ENCODE results near the gene PTEN. TPM values are rescaled to one million over a fixed set of nuclear protein-coding genes. Genes with fewer than 3 reads are reported as not detected.
"Not testable (repeated sequence)": the region's sequence is repeated elsewhere in the genome, so short reads cannot be mapped to it uniquely, and the experiment has no call there.

Gene PTEN
- total and polyA plus RNA-seq, 4 donors: 26.8 to 165 (median 77.0) TPM

GRCh38 chr10:87887548-87888289, 24.3 kb downstream of the PTEN start:
- 95 to 97% methylated on average over 2 of the region's 2 CpGs for whole genome bisulfite sequencing, 2 donors
- Histone ChIP-seq H3K9me3 (ENCODE audit: control insufficient read depth, low read length) (no peaks in the 10 kb centered on the region), H3K36me3 (ENCODE audit: control insufficient read depth in 1 of 2, insufficient read depth in 2 of 2, low read length in 1 of 2) (no peaks in the 10 kb centered on the region), H3K4me3 (ENCODE audit: low read length in 2 of 2) (no peak overlapping the region), H3K27me3 (ENCODE audit: control insufficient read depth in 1 of 2, insufficient read depth in 2 of 2, low read length in 1 of 2) (no peaks in the 10 kb centered on the region), H3K4me1 (ENCODE audit: control insufficient read depth in 1 of 2, insufficient read depth in 2 of 2, low read length in 2 of 2) (peaks cover 2 to 4% of the 10 kb centered on the region in 2 donors), H3K27ac (ENCODE audit: low read depth in 1 of 2, low read length in 2 of 2) (no peak overlapping the region)
- intact Hi-C loops (cut with DNase I): no loop called here
- no peak for ATAC-seq (ENCODE audit: low FRiP score)
- no peak for DNase-seq

- 55 to 63% methylated on average over 1 of the region's 1 CpG for WGBS, 2 donors
- H3K27me3 ChIP-seq (ENCODE audit: control insufficient read depth in 1 of 2, insufficient read depth in 2 of 2, low read length in 1 of 2): no peaks in the 10 kb centered on the region
- DNase-seq: no peak
- ATAC-seq (ENCODE audit: low FRiP score): no peak
- H3K9me3 ChIP-seq (ENCODE audit: control insufficient read depth, low read length): no peaks in the 10 kb centered on the region
- intact Hi-C loops (cut with DNase I): no loop called here
- peak overlapping the region in 1 of 2 donors; percentile 43 for H3K27ac ChIP-seq (ENCODE audit: low read depth in 1 of 2, low read length in 2 of 2)
- peaks cover 2 to 4% of the 10 kb centered on the region in 2 donors for H3K4me1 ChIP-seq (ENCODE audit: control insufficient read depth in 1 of 2, insufficient read depth in 2 of 2, low read length in 2 of 2)
- no peaks in the 10 kb centered on the region for H3K36me3 ChIP-seq (ENCODE audit: control insufficient read depth in 1 of 2, insufficient read depth in 2 of 2, low read length in 1 of 2)
- H3K4me3 ChIP-seq (ENCODE audit: low read length in 2 of 2): no peak overlapping the region
Observed at GRCh38 chr10:87895430-87895829, 32.0 kb downstream of the PTEN start.

GRCh38 chr10:87896216-87896615, 32.8 kb downstream of the PTEN start:
- H3K36me3 ChIP-seq (ENCODE audit: control insufficient read depth in 1 of 2, insufficient read depth in 2 of 2, low read length in 1 of 2): no peaks in the 10 kb centered on the region
- intact Hi-C loops (cut with DNase I): no loop called here
- no peak for DNase-seq
- H3K4me1 ChIP-seq (ENCODE audit: control insufficient read depth in 1 of 2, insufficient read depth in 2 of 2, low read length in 2 of 2): peaks cover 2 to 4% of the 10 kb centered on the region in 2 donors
- 17 to 22% methylated on average over 2 of the region's 2 CpGs for WGBS, 2 donors
- H3K27me3 ChIP-seq (ENCODE audit: control insufficient read depth in 1 of 2, insufficient read depth in 2 of 2, low read length in 1 of 2): no peaks in the 10 kb centered on the region
- peak overlapping the region in 1 of 2 donors; percentile 43 for H3K27ac ChIP-seq (ENCODE audit: low read depth in 1 of 2, low read length in 2 of 2)
- ATAC-seq (ENCODE audit: low FRiP score): no peak
- H3K4me3 ChIP-seq (ENCODE audit: low read length in 2 of 2): no peak overlapping the region
- no peaks in the 10 kb centered on the region for H3K9me3 ChIP-seq (ENCODE audit: control insufficient read depth, low read length)

- ATAC-seq (ENCODE audit: low FRiP score); H3K27me3 ChIP-seq (ENCODE audit: control insufficient read depth in 1 of 2, insufficient read depth in 2 of 2, low read length in 1 of 2); H3K4me1 ChIP-seq (ENCODE audit: control insufficient read depth in 1 of 2, insufficient read depth in 2 of 2, low read length in 2 of 2); DNase-seq; H3K36me3 ChIP-seq (ENCODE audit: control insufficient read depth in 1 of 2, insufficient read depth in 2 of 2, low read length in 1 of 2); intact Hi-C loops (cut with DNase I); H3K27ac ChIP-seq (ENCODE audit: low read depth in 1 of 2, low read length in 2 of 2); H3K4me3 ChIP-seq (ENCODE audit: low read length in 2 of 2); H3K9me3 ChIP-seq (ENCODE audit: control insufficient read depth, low read length): not testable (repeated sequence)
- 97 to 98% methylated on average over 8 of the region's 8 CpGs for WGBS, 2 donors
Observed at GRCh38 chr10:87897957-87898356, 34.5 kb downstream of the PTEN start.

GRCh38 chr10:87903396-87903795, 40.0 kb downstream of the PTEN start:
- ATAC-seq (ENCODE audit: low FRiP score); intact Hi-C loops (cut with DNase I): not testable (repeated sequence)

GRCh38 chr10:87913156-87913921, 49.9 kb downstream of the PTEN start:
- no peak for DNase-seq
- H3K9me3 ChIP-seq (ENCODE audit: control insufficient read depth, low read length): peaks cover 1% of the 10 kb centered on the region
- no peaks in the 10 kb centered on the region for H3K36me3 ChIP-seq (ENCODE audit: control insufficient read depth in 1 of 2, insufficient read depth in 2 of 2, low read length in 1 of 2)
- no peak for ATAC-seq (ENCODE audit: low FRiP score)
- 92 to 100% methylated on average over 2 of the region's 2 CpGs for WGBS, 2 donors
- H3K27me3 ChIP-seq (ENCODE audit: control insufficient read depth in 1 of 2, insufficient read depth in 2 of 2, low read length in 1 of 2): no peaks in the 10 kb centered on the region
- H3K27ac ChIP-seq (ENCODE audit: low read depth in 1 of 2, low read length in 2 of 2): no peak overlapping the region
- H3K4me1 ChIP-seq (ENCODE audit: control insufficient read depth in 1 of 2, insufficient read depth in 2 of 2, low read length in 2 of 2): peaks cover 0 to 2% of the 10 kb centered on the region in 2 donors
- no peak overlapping the region for H3K4me3 ChIP-seq (ENCODE audit: low read length in 2 of 2)
- intact Hi-C loops (cut with DNase I): no loop called here

More at GRCh38 chr10:87903396-87903795, 40.0 kb downstream of the PTEN start:
- WGBS, 2 donors: 98 to 100% methylated on average over 8 of the region's 8 CpGs
- DNase-seq; H3K27ac ChIP-seq (ENCODE audit: low read depth in 1 of 2, low read length in 2 of 2); H3K4me3 ChIP-seq (ENCODE audit: low read length in 2 of 2); H3K36me3 ChIP-seq (ENCODE audit: control insufficient read depth in 1 of 2, insufficient read depth in 2 of 2, low read length in 1 of 2); H3K9me3 ChIP-seq (ENCODE audit: control insufficient read depth, low read length); H3K27me3 ChIP-seq (ENCODE audit: control insufficient read depth in 1 of 2, insufficient read depth in 2 of 2, low read length in 1 of 2); H3K4me1 ChIP-seq (ENCODE audit: control insufficient read depth in 1 of 2, insufficient read depth in 2 of 2, low read length in 2 of 2): not testable (repeated sequence)

- DNase-seq (no peak), ATAC-seq (ENCODE audit: low FRiP score) (no peak)
Observed at GRCh38 chr10:87915406-87915805, 52.0 kb downstream of the PTEN start.

GRCh38 chr10:87915989-87916388, 52.6 kb downstream of the PTEN start:
- intact Hi-C loops (cut with DNase I): no loop called here
- no peak for ATAC-seq (ENCODE audit: low FRiP score)
- Histone ChIP-seq H3K36me3 (ENCODE audit: control insufficient read depth in 1 of 2, insufficient read depth in 2 of 2, low read length in 1 of 2) (no peaks in the 10 kb centered on the region), H3K9me3 (ENCODE audit: control insufficient read depth, low read length) (peaks cover 1% of the 10 kb centered on the region), H3K27me3 (ENCODE audit: control insufficient read depth in 1 of 2, insufficient read depth in 2 of 2, low read length in 1 of 2) (no peaks in the 10 kb centered on the region), H3K4me1 (ENCODE audit: control insufficient read depth in 1 of 2, insufficient read depth in 2 of 2, low read length in 2 of 2) (peaks cover 0 to 2% of the 10 kb centered on the region in 2 donors), H3K27ac (ENCODE audit: low read depth in 1 of 2, low read length in 2 of 2) (no peak overlapping the region), H3K4me3 (ENCODE audit: low read length in 2 of 2) (no peak overlapping the region)
- 33 to 38% methylated on average over 1 of the region's 1 CpG for WGBS, 2 donors
- DNase-seq: peak in 1 of 2 donors; percentile 50

More at GRCh38 chr10:87915406-87915805, 52.0 kb downstream of the PTEN start:
- Histone ChIP-seq H3K9me3 (ENCODE audit: control insufficient read depth, low read length) (peaks cover 1% of the 10 kb centered on the region), H3K36me3 (ENCODE audit: control insufficient read depth in 1 of 2, insufficient read depth in 2 of 2, low read length in 1 of 2) (no peaks in the 10 kb centered on the region), H3K4me3 (ENCODE audit: low read length in 2 of 2) (no peak overlapping the region), H3K27ac (ENCODE audit: low read depth in 1 of 2, low read length in 2 of 2) (no peak overlapping the region), H3K27me3 (ENCODE audit: control insufficient read depth in 1 of 2, insufficient read depth in 2 of 2, low read length in 1 of 2) (no peaks in the 10 kb centered on the region), H3K4me1 (ENCODE audit: control insufficient read depth in 1 of 2, insufficient read depth in 2 of 2, low read length in 2 of 2) (peaks cover 0 to 2% of the 10 kb centered on the region in 2 donors)
- WGBS, 2 donors: 80 to 86% methylated on average over 4 of the region's 4 CpGs
- intact Hi-C loops (cut with DNase I): no loop called here
